Thyroid gland (tissue), 4 donors: ENCODE data around the gene ARL15. TPM values are rescaled to one million over a fixed set of nuclear protein-coding genes. Genes with fewer than 3 reads are reported as not detected.

ENCODE experiments used
- DNase-seq, 2 donors: peaks; one replicate each; pipeline ENCODE4 v3.0.0-alpha.2; 2019
- H3K27ac ChIP-seq, 3 donors: fragments of 200-600 bp; sonication (generic); 1 replicate in 2 of 3; 2 replicates in 1 of 3; pipeline ENCODE4 v1.5.1; 2016 to 2019; ENCODE audit warnings: mild to moderate bottlenecking in 1 of 3, moderate library complexity in 1 of 3
- H3K27me3 ChIP-seq: fragments of 200-600 bp; sonication (generic); one replicate; pipeline ENCODE4 v1.5.1; 2019
- H3K36me3 ChIP-seq, 2 donors: fragments of 200-600 bp; sonication (generic); one replicate each; pipeline ENCODE4 v1.5.1; 2016 to 2019
- H3K4me1 ChIP-seq, 2 donors: fragments of 200-600 bp; sonication (generic); one replicate each; pipeline ENCODE4 v1.5.1; 2017 to 2019
- H3K4me3 ChIP-seq, 3 donors: fragments of 200-600 bp; sonication (generic); replicated peaks in 1 of 3; 1 replicate in 2 of 3; 2 replicates in 1 of 3; pipeline ENCODE4 v1.5.1; 2016; ENCODE audit warnings: mild to moderate bottlenecking in 1 of 3
- H3K9me3 ChIP-seq: fragments of 200-600 bp; sonication (generic); one replicate; pipeline ENCODE4 v1.5.1; 2017
- POLR2A ChIP-seq, 2 donors: fragments of 450-650 bp; IDR thresholded peaks; one replicate each; pipeline ENCODE4 v1.6.1; 2017; ENCODE audit warnings: antibody characterized with exemption in 2 of 2, mild to moderate bottlenecking in 2 of 2, moderate library complexity in 1 of 2
- WGBS, 2 donors: methylation state at CpG; one replicate each; pipeline ENCODE4 v1.1.5; 2017; 5-methylcytosine and 5-hydroxymethylcytosine counted together
- intact Hi-C: fragments of 100-400 bp; cut with DNase I; formaldehyde crosslinking; loops from one replicate; pipeline ENCODE4 v1.15.1; 2023
- total RNA-seq, 4 donors: library from RNA; depleted of rRNA; stranded (reverse); fragments of >200 nt; gene quantifications; one replicate each; pipeline ENCODE4 v1.2.3, GENCODE V29; 2016
- TF ChIP-seq, protein P1 (sequence below), 6 experiments: fragments of 200-600 bp in 3 of 6; fragments of 450-650 bp in 3 of 6; sonication (generic) in 3 of 6; IDR thresholded peaks; one replicate each; pipeline ENCODE4 v1.5.1; 2016 to 2019; ENCODE audit warnings: antibody characterized with exemption in 6 of 6, mild to moderate bottlenecking in 2 of 6, inconsistent platforms in 1 of 6, moderate library complexity in 1 of 6

The ARL15 gene
- total RNA-seq, 4 donors from 2014 or later: 23.2 to 39.0 (median 29.5) TPM

DNA sequence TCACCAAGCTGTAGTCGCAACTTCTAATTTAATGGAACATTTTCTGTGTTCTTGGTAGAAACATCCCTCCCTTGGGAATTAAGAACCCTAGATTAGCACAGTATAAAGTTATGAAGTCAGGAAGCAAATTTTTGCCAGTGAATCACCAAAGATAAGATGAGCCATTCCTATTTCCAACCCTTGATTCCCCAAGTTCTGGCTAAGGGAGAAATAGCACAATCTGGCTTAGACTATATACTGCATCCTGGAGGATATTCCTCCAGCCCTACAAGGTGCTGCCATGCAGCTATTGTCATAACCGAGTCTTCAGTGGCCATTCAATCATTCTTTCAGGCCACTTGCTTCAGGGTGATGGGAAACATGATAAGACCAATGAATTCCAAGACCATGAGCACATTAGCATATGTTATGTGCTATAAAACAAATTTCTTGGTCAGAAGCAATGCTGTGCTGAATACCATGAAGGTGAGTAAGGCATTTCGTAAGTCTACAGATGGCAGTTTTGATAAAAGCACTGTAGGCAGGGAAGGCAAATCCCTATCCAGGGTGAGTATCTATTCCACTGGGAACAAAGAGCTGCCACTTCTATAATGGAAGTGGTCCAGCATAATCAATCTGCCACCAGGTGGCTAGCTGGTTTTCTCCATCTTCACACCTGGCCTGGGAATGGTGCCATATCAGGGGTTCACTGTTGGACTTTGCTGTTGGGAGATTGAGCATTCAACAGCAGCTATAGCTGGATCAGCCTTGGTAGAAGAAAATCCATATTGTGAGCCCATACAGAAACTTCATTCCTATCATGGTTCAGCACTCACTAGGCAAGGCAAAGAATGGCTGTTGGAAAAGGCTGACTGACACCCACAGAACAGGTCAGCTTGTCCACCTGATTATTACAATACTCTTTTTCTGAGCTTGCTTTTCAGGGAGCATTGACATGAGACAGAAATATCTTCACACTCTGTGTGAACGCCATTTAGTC lies 19.6 kb upstream of the ARL15 start:
- H3K9me3 ChIP-seq: no peaks in the 10 kb centered on the region
- H3K4me3 ChIP-seq: no peak overlapping the region
- 82 to 93% methylated on average over 4 of the region's 4 CpGs for WGBS, 2 donors
- no peaks in the 10 kb centered on the region for H3K36me3 ChIP-seq
- no peaks in the 10 kb centered on the region for H3K27me3 ChIP-seq
- no peak for DNase-seq
- no peak for TF ChIP-seq POLR2A (IDR thresholded peaks at IDR 0.05)
- TF ChIP-seq, protein P1, sequence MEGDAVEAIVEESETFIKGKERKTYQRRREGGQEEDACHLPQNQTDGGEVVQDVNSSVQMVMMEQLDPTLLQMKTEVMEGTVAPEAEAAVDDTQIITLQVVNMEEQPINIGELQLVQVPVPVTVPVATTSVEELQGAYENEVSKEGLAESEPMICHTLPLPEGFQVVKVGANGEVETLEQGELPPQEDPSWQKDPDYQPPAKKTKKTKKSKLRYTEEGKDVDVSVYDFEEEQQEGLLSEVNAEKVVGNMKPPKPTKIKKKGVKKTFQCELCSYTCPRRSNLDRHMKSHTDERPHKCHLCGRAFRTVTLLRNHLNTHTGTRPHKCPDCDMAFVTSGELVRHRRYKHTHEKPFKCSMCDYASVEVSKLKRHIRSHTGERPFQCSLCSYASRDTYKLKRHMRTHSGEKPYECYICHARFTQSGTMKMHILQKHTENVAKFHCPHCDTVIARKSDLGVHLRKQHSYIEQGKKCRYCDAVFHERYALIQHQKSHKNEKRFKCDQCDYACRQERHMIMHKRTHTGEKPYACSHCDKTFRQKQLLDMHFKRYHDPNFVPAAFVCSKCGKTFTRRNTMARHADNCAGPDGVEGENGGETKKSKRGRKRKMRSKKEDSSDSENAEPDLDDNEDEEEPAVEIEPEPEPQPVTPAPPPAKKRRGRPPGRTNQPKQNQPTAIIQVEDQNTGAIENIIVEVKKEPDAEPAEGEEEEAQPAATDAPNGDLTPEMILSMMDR (IDR thresholded peaks at IDR 0.05): no peak
- intact Hi-C loops: no loop called here
- H3K27ac ChIP-seq: no peak overlapping the region
- H3K4me1 ChIP-seq: no peaks in the 10 kb centered on the region

- no peaks in the 10 kb centered on the region for H3K9me3 ChIP-seq
- no peaks in the 10 kb centered on the region for H3K27me3 ChIP-seq
- no peaks in the 10 kb centered on the region for H3K4me1 ChIP-seq
- TF ChIP-seq, protein P1 (IDR thresholded peaks at IDR 0.05): no peak
- TF ChIP-seq POLR2A (IDR thresholded peaks at IDR 0.05): no peak
- H3K4me3 ChIP-seq: no peak overlapping the region
- 85 to 95% methylated on average over 7 of the region's 7 CpGs for WGBS, 2 donors
- no peak for DNase-seq
- intact Hi-C loops: no loop called here
- H3K36me3 ChIP-seq: no peaks in the 10 kb centered on the region
- no peak overlapping the region for H3K27ac ChIP-seq
These were observed 16.4 kb upstream of the ARL15 start for GRCh38 chr5:54326662-54327270.

GRCh38 chr5:54325610-54326311 lies 15.4 kb upstream of the ARL15 start:
- intact Hi-C loops: no loop called here
- H3K4me1 ChIP-seq: no peaks in the 10 kb centered on the region
- no peaks in the 10 kb centered on the region for H3K36me3 ChIP-seq
- H3K4me3 ChIP-seq: no peak overlapping the region
- 55 to 64% methylated on average over 5 of the region's 5 CpGs for WGBS, 2 donors
- no peak overlapping the region for H3K27ac ChIP-seq
- TF ChIP-seq POLR2A (IDR thresholded peaks at IDR 0.05): no peak
- TF ChIP-seq, protein P1 (IDR thresholded peaks at IDR 0.05): no peak
- no peaks in the 10 kb centered on the region for H3K27me3 ChIP-seq
- no peaks in the 10 kb centered on the region for H3K9me3 ChIP-seq
- DNase-seq: no peak

GRCh38 chr5:54325272-54325609 lies 14.9 kb upstream of the ARL15 start:
- 65 to 69% methylated on average over 1 of the region's 1 CpG for WGBS, 2 donors
- Histone ChIP-seq H3K27ac (no peak overlapping the region), H3K4me3 (no peak overlapping the region), H3K4me1 (no peaks in the 10 kb centered on the region), H3K27me3 (no peaks in the 10 kb centered on the region), H3K36me3 (no peaks in the 10 kb centered on the region), H3K9me3 (no peaks in the 10 kb centered on the region)
- no peak for DNase-seq
- TF ChIP-seq, protein P1 (IDR thresholded peaks at IDR 0.05): no peak
- TF ChIP-seq POLR2A (IDR thresholded peaks at IDR 0.05): no peak
- intact Hi-C loops: no loop called here
